Panc1 (cell line): ENCODE data around the gene TBC1D12. TPM values are rescaled to one million over a fixed set of nuclear protein-coding genes. Genes with fewer than 3 reads are reported as not detected.

ENCODE experiments used
- ATAC-seq: fragments of 200-7000 bp; cut with Tn5 transposase; 2 replicates; pipeline ENCODE4 v1.9.1; 2020; ENCODE audit warnings: mild to moderate bottlenecking, moderate library complexity
- BruUV-seq: library from RNA; stranded (reverse); fragments of 400-500 nt; replicated peaks from 2 replicates; lab custom pipeline; 2021; lab: Mats Ljungman, UMichigan
- CTCF ChIA-PET: fragments of 300-600 bp; sonication (Branson Sonifier 250); formaldehyde crosslinking; loops from one replicate; lab custom pipeline; 2022; ENCODE audit warnings: antibody characterized with exemption; lab: Charles Lee
- POLR2A ChIA-PET: fragments of 300-600 bp; sonication (Branson Sonifier 250); formaldehyde crosslinking; loops from one replicate; lab custom pipeline; 2022; ENCODE audit warnings: antibody characterized with exemption; lab: Charles Lee
- DNase-seq: peaks from one replicate; pipeline ENCODE4 v3.0.0-alpha.2; 2010; ENCODE audit warnings: low read depth, low spot score
- H3K27ac ChIP-seq: 2 replicates; pipeline ENCODE4 v1.5.1; 2011; ENCODE audit warnings: mild to moderate bottlenecking, low read length, inconsistent platforms
- H3K27me3 ChIP-seq: fragments of 200-500 bp; sonication (Bioruptor generic); 2 replicates; pipeline ENCODE4 v1.6.0; 2014; ENCODE audit warnings: low read length, inconsistent platforms; ENCODE audit not compliant: control insufficient read depth, insufficient read depth
- H3K36me3 ChIP-seq: fragments of 200-500 bp; sonication (Bioruptor generic); 2 replicates; pipeline ENCODE4 v1.5.1; 2014; ENCODE audit warnings: inconsistent platforms, mild to moderate bottlenecking, low read length, moderate library complexity; ENCODE audit not compliant: control insufficient read depth, insufficient read depth
- H3K4me1 ChIP-seq: 2 replicates; pipeline ENCODE4 v1.5.1; 2011; ENCODE audit warnings: inconsistent platforms, mild to moderate bottlenecking, low read length, moderate library complexity; ENCODE audit not compliant: control insufficient read depth, insufficient read depth
- H3K4me3 ChIP-seq, 2 experiments: 2 replicates each; pipeline ENCODE4 v1.5.1; 2011 to 2012; ENCODE audit warnings: low read depth in 2 of 2, low read length in 2 of 2, mild to moderate bottlenecking in 2 of 2, inconsistent platforms in 1 of 2, moderate library complexity in 1 of 2
- H3K9me3 ChIP-seq: fragments of 200-500 bp; sonication (Bioruptor generic); 2 replicates; pipeline ENCODE4 v1.5.1; 2014; ENCODE audit warnings: low read depth, mild to moderate bottlenecking, inconsistent platforms, low read length, moderate library complexity; ENCODE audit not compliant: control insufficient read depth, insufficient read depth
- CTCF ChIP-seq: fragments of 450-650 bp; IDR thresholded peaks from 2 replicates; pipeline ENCODE4 v1.5.1; 2017; ENCODE audit warnings: mild to moderate bottlenecking
- POLR2AphosphoS5 ChIP-seq: IDR thresholded peaks from 2 replicates; pipeline ENCODE4 v1.6.1; 2012; ENCODE audit warnings: mild to moderate bottlenecking, low read depth, low read length, moderate library complexity
- REST ChIP-seq, 2 experiments: IDR thresholded peaks; 2 replicates each; pipeline ENCODE4 v1.6.1; 2011 to 2012; ENCODE audit warnings: low read depth in 2 of 2, control low read depth in 1 of 2, low read length in 1 of 2, mild to moderate bottlenecking in 1 of 2, moderate library complexity in 1 of 2; ENCODE audit not compliant: insufficient read depth in 1 of 2
- SIN3A ChIP-seq: IDR thresholded peaks from 2 replicates; pipeline ENCODE4 v1.6.1; 2012; ENCODE audit warnings: low read depth, mild to moderate bottlenecking, low read length, moderate library complexity, borderline replicate concordance; ENCODE audit not compliant: insufficient read depth
- TCF7L2 ChIP-seq: IDR thresholded peaks from 2 replicates; pipeline ENCODE4 v1.6.1; 2011; ENCODE audit warnings: mild to moderate bottlenecking, low read depth, low read length, inconsistent platforms
- in situ Hi-C: cut with HindIII; loops from 2 replicates; pipeline ENCODE4 v1.10.0; 2016; ENCODE audit warnings: low sequenced_read_pairs, low pct_unique_long_range_greater_than_20kb
- intact Hi-C: fragments of 100-400 bp; cut with micrococcal nuclease; formaldehyde crosslinking; loops from one replicate; pipeline ENCODE4 v1.10.0; 2022; ENCODE audit not compliant: unreplicated experiment
- total RNA-seq: library from RNA; stranded (reverse); gene quantifications from one replicate; pipeline ENCODE4 v1.2.1, GENCODE V29; 2021; ENCODE audit not compliant: unreplicated experiment

TBC1D12 gene
- total RNA-seq, 1 experiment from 2014 or later = 23.7 TPM

- POLR2A ChIA-PET = no interaction called here
- intact Hi-C loops (loop anchor here (5.0 kb wide), 1 partner anchor 35 kb away; no protein-coding TSS in a partner anchor), in situ Hi-C loops (no loop called here)
- H3K4me3 ChIP-seq = no peak overlapping the region
- H3K4me1 ChIP-seq = peaks cover 51% of the 10 kb centered on the region
- CTCF ChIA-PET = interaction anchor here (0.6 kb wide), 1 partner anchor 590 kb away, joined by 4 read pairs; no protein-coding TSS in a partner anchor
- H3K27me3 ChIP-seq = no peaks in the 10 kb centered on the region
- no peaks in the 10 kb centered on the region for H3K9me3 ChIP-seq
- TF ChIP-seq SIN3A (no peak), TCF7L2 (no peak), POLR2AphosphoS5 (no peak), CTCF (no peak), REST (IDR thresholded peaks at IDR 0.05; ENCODE audit: insufficient read depth in 1 of 2, low read depth in 2 of 2, low read length in 1 of 2) (no peak)
- no peak overlapping the region for H3K27ac ChIP-seq
- BruUV-seq = no TSS peak
- ATAC-seq (no peak), DNase-seq (no peak)
- H3K36me3 ChIP-seq = no peaks in the 10 kb centered on the region
These were observed 5.3 kb downstream of the TBC1D12 start for GRCh38 chr10:94407668-94408067.

- no peak for TF ChIP-seq CTCF
- no peak for TF ChIP-seq SIN3A
- no peak for TF ChIP-seq REST (IDR thresholded peaks at IDR 0.05; ENCODE audit: insufficient read depth in 1 of 2, low read depth in 2 of 2, low read length in 1 of 2)
- no peak for TF ChIP-seq TCF7L2
- no peak for TF ChIP-seq POLR2AphosphoS5
- CTCF ChIA-PET = interaction anchor here (0.6 kb wide), 1 partner anchor 59 kb away, joined by 3 read pairs; no protein-coding TSS in a partner anchor
- ATAC-seq (no peak), DNase-seq (no peak)
- Histone ChIP-seq H3K27ac (no peak overlapping the region), H3K4me1 (peaks cover 60% of the 10 kb centered on the region), H3K27me3 (no peaks in the 10 kb centered on the region), H3K9me3 (no peaks in the 10 kb centered on the region), H3K4me3 (no peak overlapping the region), H3K36me3 (no peaks in the 10 kb centered on the region)
- BruUV-seq = no TSS peak
- POLR2A ChIA-PET = interaction anchor here (0.6 to 0.7 kb wide), 3 partner anchors 28 to 310 kb away, joined by 3 to 7 read pairs (median 4); no protein-coding TSS in a partner anchor
- in situ Hi-C loops = no loop called here
- intact Hi-C loops = loop anchor here (5.0 kb wide), 1 partner anchor 33 kb away; no protein-coding TSS in a partner anchor
These were observed 6.8 kb downstream of the TBC1D12 start for GRCh38 chr10:94409021-94409657.
